Activated CD8-positive, alpha-beta T cell treated with anti-CD3 and anti-CD28 coated beads, Interleukin-2, amount 10 ng/mL, durations not matched to agents 7 days and 5 days (primary cell): ENCODE measurements around the gene TRAPPC10. TPM values are rescaled to one million over a fixed set of nuclear protein-coding genes. Genes with fewer than 3 reads are reported as not detected.
"Not testable (repeated sequence)": the region's sequence is repeated elsewhere in the genome, so short reads cannot be mapped to it uniquely, and the experiment has no call there.

Source experiments
- ATAC-seq: fragments of 150-1000 bp; cut with Tn5 transposase; one replicate; pipeline ENCODE4 v1.10.0; 2021; ENCODE audit warnings: moderate library complexity
- CTCF ChIA-PET: fragments of 350-600 bp; sonication (Branson Sonifier 250); formaldehyde crosslinking; loops from one replicate; lab custom pipeline; 2021; ENCODE audit warnings: antibody characterized with exemption; lab: Charles Lee
- POLR2A ChIA-PET: fragments of 350-600 bp; sonication (Branson Sonifier 250); formaldehyde crosslinking; loops from one replicate; lab custom pipeline; 2021; ENCODE audit warnings: antibody characterized with exemption; lab: Charles Lee
- DNase-seq: peaks from one replicate; pipeline ENCODE4 v3.0.0-alpha.2; 2020
- H3K27ac Mint-ChIP-seq: one replicate; pipeline ENCODE4 v1.8.0; 2021; ENCODE audit warnings: mild to moderate bottlenecking, mixed read lengths
- H3K27me3 Mint-ChIP-seq: one replicate; pipeline ENCODE4 v1.8.0; 2021; ENCODE audit warnings: low read depth, mixed read lengths
- H3K36me3 Mint-ChIP-seq: one replicate; pipeline ENCODE4 v1.8.0; 2021; ENCODE audit warnings: low read depth, mixed read lengths
- H3K4me1 Mint-ChIP-seq: one replicate; pipeline ENCODE4 v1.8.0; 2021; ENCODE audit warnings: low read depth, mixed read lengths
- H3K4me3 Mint-ChIP-seq: one replicate; pipeline ENCODE4 v1.8.0; 2021; ENCODE audit warnings: mild to moderate bottlenecking, mixed read lengths
- H3K9me3 Mint-ChIP-seq: one replicate; pipeline ENCODE4 v1.8.0; 2022; ENCODE audit warnings: mixed read lengths; ENCODE audit not compliant: insufficient read depth
- total RNA-seq, 2 experiments: library from RNA; stranded (reverse); gene quantifications; one replicate each; pipeline ENCODE4 v1.2.3, GENCODE V29; 2021

TRAPPC10 gene
- total RNA-seq, 2 experiments from 2014 or later: 72.2 to 82.7 TPM

DNA sequence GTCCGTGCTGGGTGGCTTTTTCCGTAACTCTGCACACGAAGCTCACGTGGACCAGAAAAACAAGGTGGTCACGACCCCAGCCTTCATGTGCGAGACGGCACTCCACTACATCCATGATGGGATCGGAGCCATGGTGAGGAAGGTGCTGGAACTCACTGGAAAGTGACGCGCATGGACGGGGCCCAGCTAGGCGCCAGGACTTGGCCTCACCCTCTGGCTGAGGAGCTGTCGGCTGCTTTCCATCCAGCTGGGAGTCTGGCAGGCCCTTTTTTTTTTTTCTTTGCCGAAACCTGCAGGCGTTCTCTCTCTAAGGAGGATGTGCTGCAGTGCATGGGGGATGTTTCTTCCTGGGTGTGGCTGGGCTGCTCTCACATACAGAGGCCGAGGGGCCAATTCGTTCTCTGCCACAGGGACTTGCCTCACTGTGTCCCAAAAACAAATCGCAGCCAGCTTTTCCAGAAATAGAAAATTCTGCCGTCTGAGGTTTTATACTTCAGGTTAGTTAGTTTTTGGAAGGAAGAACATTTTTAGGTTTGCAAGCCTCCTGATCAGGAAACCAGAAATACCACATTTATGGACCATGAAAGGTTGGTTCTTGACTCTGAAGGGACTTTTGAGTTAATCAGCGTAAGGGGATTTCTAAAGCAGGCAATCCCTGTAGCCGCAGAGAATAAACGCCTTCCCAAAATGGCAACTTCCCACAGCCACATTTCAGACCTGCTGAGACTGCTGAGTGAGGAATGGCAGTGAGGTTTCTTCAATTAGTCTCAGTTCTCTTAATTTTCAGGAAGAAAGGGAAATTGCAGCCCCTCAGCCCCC, 132.9 kb downstream of the TRAPPC10 start:
- H3K4me3 Mint-ChIP-seq, POLR2A ChIA-PET, H3K27ac Mint-ChIP-seq, H3K27me3 Mint-ChIP-seq, H3K4me1 Mint-ChIP-seq, DNase-seq, H3K36me3 Mint-ChIP-seq, H3K9me3 Mint-ChIP-seq, CTCF ChIA-PET: not testable (repeated sequence)
- ATAC-seq: peak; percentile 65

DNA sequence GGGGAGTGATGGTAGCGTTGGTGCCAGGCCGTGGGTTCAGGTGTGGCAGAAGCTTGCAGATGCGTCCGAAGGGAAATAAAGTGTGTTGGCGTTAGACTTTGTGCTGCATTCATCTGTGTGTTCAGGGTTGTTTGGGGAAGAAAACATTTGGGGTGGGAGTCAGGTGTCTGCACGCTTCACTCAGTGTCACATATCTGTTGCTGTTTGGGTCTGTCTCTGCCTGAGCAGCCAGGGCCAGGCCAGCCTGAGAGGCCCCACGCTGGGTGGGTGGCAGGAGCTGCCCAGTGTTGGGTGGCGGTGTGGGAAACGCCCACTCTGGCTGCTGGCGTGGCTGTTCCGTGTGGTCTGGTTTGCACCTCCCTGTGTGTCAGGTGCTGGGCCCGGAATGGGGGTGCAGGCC, 133.5 kb downstream of the TRAPPC10 start:
- H3K27me3 Mint-ChIP-seq, DNase-seq, CTCF ChIA-PET, H3K27ac Mint-ChIP-seq, H3K4me1 Mint-ChIP-seq, POLR2A ChIA-PET, H3K36me3 Mint-ChIP-seq, H3K4me3 Mint-ChIP-seq, H3K9me3 Mint-ChIP-seq: not testable (repeated sequence)
- ATAC-seq: peak; percentile 15

DNA sequence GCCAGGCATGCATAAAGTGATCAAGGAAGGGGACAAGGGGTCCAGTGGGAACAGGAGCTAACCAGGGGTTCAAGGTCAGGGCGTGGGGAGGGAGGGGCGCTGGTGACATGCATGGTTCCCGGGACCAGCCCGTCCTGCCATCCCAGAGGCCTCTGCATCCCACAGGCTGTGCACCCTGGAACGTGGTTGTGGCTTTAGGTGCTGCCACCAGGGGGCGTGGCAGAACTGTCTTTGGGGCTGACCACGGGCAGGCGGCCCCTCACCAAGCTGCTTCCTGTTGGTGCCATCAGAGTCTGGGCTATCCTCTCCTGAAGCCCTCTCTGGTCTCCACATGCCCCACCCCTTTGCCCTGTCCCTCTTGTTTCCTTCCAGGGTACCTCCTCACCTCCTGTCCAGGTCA, 135.0 kb downstream of the TRAPPC10 start:
- POLR2A ChIA-PET, DNase-seq, H3K4me1 Mint-ChIP-seq, CTCF ChIA-PET, H3K9me3 Mint-ChIP-seq, H3K4me3 Mint-ChIP-seq, H3K27ac Mint-ChIP-seq, H3K27me3 Mint-ChIP-seq, H3K36me3 Mint-ChIP-seq: not testable (repeated sequence)
- ATAC-seq: peak; percentile 18

DNA sequence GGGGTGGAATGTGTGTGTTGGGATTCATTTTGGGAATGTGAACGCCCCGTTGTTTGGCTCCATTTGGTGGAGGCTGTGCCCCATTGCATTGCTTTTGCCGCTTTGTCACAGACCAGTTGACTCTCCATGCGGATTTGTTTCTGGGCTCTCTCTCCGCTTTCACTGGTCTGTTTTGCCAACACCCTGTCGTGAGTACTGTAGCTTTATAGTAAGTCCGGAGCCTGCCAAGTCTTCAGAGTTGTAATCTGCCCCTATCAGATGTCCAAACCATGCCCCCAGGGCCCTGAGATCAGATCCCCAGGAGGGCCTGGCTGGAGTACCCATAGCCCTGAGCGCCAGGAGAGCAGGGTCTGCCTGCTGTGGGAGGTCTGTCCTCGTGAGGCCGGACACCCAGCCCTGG, 138.1 kb downstream of the TRAPPC10 start:
- DNase-seq, H3K4me1 Mint-ChIP-seq, H3K27me3 Mint-ChIP-seq, H3K27ac Mint-ChIP-seq, H3K36me3 Mint-ChIP-seq, H3K9me3 Mint-ChIP-seq, CTCF ChIA-PET, H3K4me3 Mint-ChIP-seq, POLR2A ChIA-PET, ATAC-seq: not testable (repeated sequence)

DNA sequence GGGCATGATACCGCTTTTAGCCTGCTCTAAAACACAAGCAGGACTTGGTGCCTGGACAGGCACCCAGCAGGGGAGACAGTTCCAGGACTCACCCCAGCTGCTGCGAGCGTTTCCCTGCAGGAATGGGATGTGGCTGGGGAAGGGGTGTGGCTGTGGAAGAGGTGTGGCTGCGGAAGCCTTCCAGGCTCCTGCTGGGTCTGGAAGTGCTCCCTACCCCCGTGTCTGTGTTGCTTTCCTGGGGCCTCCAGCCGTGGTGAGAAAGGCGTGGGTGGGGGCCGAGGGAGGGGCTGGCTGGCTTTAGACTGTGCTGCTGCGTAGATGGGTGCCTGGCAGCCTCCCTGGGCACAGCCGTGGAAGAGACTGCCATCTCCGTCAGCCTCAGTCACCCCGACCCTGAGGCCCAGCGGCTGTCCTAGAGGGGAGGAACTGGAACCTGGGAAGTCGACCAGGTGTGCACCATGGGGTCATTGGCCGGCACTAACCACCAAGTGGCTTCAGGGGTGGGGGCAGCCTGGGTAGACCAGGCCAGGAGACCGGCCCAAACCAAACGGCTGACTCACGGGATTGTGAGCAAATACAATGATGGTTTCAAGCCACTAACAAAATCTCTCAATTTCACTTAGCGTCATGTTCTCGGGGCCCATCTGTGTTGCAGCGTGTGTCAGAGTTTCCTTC, 141.2 kb downstream of the TRAPPC10 start:
- H3K27ac Mint-ChIP-seq, H3K4me3 Mint-ChIP-seq, DNase-seq, H3K9me3 Mint-ChIP-seq, POLR2A ChIA-PET, CTCF ChIA-PET, H3K27me3 Mint-ChIP-seq, H3K4me1 Mint-ChIP-seq, H3K36me3 Mint-ChIP-seq, ATAC-seq: not testable (repeated sequence)

DNA sequence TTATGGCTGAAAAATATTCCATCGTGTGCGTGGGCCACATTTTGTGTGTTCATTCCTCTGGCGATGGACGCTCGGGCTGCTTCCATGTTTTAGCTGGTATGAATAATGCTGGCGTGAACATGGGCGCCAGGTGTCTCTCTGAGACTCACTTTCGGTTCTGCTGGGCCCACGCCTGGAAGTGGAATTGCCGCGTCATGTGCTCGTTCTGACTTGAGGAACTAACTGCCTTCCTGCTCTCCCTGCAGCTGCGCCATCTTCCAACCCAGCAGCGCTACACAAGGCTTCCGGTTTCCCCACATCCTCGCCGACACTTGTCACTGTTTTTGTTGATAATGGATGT, 141.8 kb downstream of the TRAPPC10 start:
- DNase-seq: peak; percentile 18
- H3K27me3 Mint-ChIP-seq, ATAC-seq, H3K4me3 Mint-ChIP-seq, POLR2A ChIA-PET, H3K36me3 Mint-ChIP-seq, H3K4me1 Mint-ChIP-seq, H3K9me3 Mint-ChIP-seq, CTCF ChIA-PET, H3K27ac Mint-ChIP-seq: not testable (repeated sequence)

DNA sequence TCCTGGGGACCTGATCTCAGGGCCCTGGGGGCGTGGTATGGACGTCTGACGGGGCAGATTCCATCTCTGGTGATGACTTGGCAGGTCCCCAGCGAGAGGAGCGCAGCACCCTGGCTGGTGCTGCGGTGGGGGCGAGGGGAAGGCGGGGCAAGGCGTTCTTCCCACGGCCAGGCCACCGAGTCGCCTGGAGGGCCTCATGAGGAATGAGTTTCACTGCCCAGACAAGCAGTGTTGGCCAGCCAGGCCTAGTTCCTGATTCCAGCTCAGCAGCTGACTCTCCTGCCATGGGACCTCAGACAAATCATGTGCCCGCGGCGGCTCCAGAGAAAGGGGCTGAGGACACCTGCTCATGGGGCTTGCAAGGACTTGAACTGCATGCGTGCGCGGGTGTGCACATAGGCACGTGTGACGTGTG, 142.7 kb downstream of the TRAPPC10 start:
- ATAC-seq: not testable (repeated sequence)

DNA sequence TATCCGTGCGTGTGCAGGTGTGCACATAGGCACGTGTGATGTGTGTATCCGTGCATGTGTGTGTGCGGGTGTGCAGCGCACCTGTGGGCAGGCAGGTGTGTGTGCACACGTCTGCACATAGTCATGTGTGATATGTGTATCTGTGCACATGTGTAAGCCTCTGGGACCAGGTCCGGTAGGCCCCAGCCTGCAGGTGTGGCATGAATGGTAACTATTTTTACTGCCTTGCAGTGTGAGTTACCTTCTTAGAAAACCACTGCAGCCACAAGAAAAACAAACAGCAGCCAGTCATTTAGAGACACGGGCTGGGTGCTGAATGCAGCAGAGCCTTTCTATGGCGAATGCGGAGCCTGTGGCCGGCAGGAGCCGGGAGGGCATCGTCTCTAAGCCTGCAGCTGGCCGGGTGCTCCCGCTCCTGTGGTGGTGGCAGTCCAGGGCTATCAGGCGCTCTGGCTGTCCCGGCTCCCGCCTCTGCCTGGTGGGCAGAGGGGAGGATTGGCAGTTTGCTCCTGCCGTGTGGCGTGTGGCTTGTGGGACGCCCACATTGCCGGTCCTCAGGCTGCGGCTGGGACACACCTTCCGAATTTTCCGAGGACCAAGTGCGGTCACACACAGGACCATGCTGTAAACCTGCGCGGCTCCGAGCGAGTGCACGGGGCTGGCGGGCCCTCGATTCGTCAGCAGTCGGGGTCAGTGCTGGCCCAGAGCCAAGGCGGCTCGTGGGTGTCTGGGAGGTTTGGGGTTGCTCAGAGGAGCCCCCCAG, 143.3 kb downstream of the TRAPPC10 start:
- POLR2A ChIA-PET, H3K27ac Mint-ChIP-seq, H3K36me3 Mint-ChIP-seq, H3K4me3 Mint-ChIP-seq, H3K4me1 Mint-ChIP-seq, DNase-seq, H3K9me3 Mint-ChIP-seq, CTCF ChIA-PET, H3K27me3 Mint-ChIP-seq: not testable (repeated sequence)
- peak; percentile 45 for ATAC-seq

More for the DNA sequence above, 142.7 kb downstream of the TRAPPC10 start:
- CTCF ChIA-PET, H3K36me3 Mint-ChIP-seq, H3K4me3 Mint-ChIP-seq, H3K27ac Mint-ChIP-seq, POLR2A ChIA-PET, DNase-seq, H3K27me3 Mint-ChIP-seq, H3K4me1 Mint-ChIP-seq, H3K9me3 Mint-ChIP-seq: not testable (repeated sequence)

DNA sequence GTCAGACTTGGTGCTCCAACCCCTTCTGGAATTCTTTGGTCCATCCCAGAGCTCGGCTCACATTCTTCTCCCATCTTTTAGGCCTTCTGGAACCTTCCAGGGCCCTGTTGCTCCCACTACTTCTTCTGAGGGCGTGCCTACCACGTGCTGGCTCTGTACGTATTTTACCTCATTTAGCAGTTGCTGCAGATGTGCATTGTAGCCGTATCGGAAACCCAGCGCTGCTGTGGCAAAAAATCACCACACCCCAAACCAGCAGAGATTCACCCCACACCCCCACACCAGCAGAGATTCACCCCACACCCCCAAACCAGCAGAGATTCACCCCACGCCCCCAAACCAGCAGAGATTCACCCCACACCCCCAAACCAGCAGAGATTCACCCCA, 143.9 kb downstream of the TRAPPC10 start:
- ATAC-seq, H3K27me3 Mint-ChIP-seq, H3K4me1 Mint-ChIP-seq, H3K9me3 Mint-ChIP-seq, DNase-seq, POLR2A ChIA-PET, CTCF ChIA-PET, H3K36me3 Mint-ChIP-seq, H3K4me3 Mint-ChIP-seq, H3K27ac Mint-ChIP-seq: not testable (repeated sequence)

Other genes starting within 250 kb of the TRAPPC10 start
- gene CSTB, start 236.0 kb upstream of the TRAPPC10 start, total RNA-seq: 10 to 100 TPM; 50.2 to 54.4 TPM
- 10 to 100 TPM; 32.8 to 34.4 TPM for gene RRP1, start 222.7 kb upstream of the TRAPPC10 start, total RNA-seq
- 10 to 100 TPM; 70.4 to 72.5 TPM for gene AGPAT3, start 147.1 kb upstream of the TRAPPC10 start, total RNA-seq
- 1 to 10 TPM; 2.9 to 8.0 TPM for gene PWP2, start 95.1 kb downstream of the TRAPPC10 start, total RNA-seq
- 10 to 100 TPM in 1 of 2 experiments, 1 to 10 TPM in 1; 8.2 to 10.6 TPM for gene GATD3, start 121.4 kb downstream of the TRAPPC10 start, total RNA-seq
- 1 to 10 TPM; 1.8 to 2.0 TPM for gene ICOSLG, start 228.6 kb downstream of the TRAPPC10 start, total RNA-seq
- not detected for gene DNMT3L, start 249.6 kb downstream of the TRAPPC10 start, total RNA-seq